ENCODE results near the gene SESN1. TPM values are rescaled to one million over a fixed set of nuclear protein-coding genes. Genes with fewer than 3 reads are reported as not detected.

The SESN1 gene
- total RNA-seq, 1 donor from 2014 or later, result 68.4 TPM

DNA sequence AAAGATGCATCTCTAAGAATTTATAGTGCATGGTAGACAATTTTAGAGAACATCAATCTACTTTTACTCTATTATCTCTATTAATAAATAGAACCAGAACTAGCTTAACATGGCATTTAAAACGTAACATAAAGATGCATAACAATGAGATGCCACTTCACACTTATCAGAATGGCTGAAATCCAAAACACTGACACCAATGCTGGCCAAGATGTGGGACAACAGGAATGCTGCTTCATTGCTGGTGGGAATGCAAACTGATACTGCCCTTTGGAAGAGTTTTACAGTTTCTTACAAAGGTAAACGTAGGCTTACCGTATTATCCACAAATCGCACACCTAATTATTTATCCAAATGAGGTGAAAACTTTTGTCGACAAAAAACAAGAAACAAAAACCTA is 95.2 kb downstream of the SESN1 start:
- H3K9ac ChIP-seq (ENCODE audit: low read depth in 1 of 3, low read length in 3 of 3), result no peak overlapping the region
- no peaks in the 10 kb centered on the region for H3K9me3 ChIP-seq (ENCODE audit: control insufficient read depth in 3 of 3, low read length in 3 of 3)
- peaks cover 27 to 48% (median 33%) of the 10 kb centered on the region in 3 donors for H3K4me1 ChIP-seq (ENCODE audit: control insufficient read depth in 3 of 3, insufficient read depth in 3 of 3, low read length in 3 of 3)
- peaks cover 0 to 27% (median 20%) of the 10 kb centered on the region in 3 donors for H3K36me3 ChIP-seq (ENCODE audit: control insufficient read depth in 3 of 3, insufficient read depth in 3 of 3, low read length in 3 of 3)
- no peaks in the 10 kb centered on the region for H3K27me3 ChIP-seq (ENCODE audit: control insufficient read depth in 3 of 3, insufficient read depth in 3 of 3, low read length in 3 of 3)
- no peak overlapping the region for H3K4me3 ChIP-seq (ENCODE audit: low read length in 3 of 3)
- no peak overlapping the region for H3K27ac ChIP-seq (ENCODE audit: low read depth, low read length)

DNA sequence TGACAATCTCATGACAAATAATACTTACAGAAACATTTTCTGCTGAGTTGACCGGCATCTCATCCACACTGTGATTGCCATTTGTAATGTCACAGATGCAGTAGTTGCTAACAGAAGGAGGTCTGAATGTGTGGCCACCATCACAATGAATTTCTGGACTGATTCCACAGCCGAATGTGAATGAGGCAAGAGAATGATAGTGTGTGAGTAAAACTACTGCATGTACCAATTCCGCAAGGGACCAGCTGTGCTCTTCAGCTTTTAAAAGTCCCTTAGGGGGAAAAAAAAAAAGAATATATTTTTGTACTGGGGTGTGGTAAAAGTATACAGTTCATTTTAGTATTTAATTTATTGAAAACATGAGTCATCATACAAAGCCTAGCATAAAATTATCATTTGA is 96.2 kb downstream of the SESN1 start:
- Histone ChIP-seq H3K9ac (ENCODE audit: low read depth in 1 of 3, low read length in 3 of 3) (no peak overlapping the region), H3K9me3 (ENCODE audit: control insufficient read depth in 3 of 3, low read length in 3 of 3) (no peaks in the 10 kb centered on the region), H3K36me3 (ENCODE audit: control insufficient read depth in 3 of 3, insufficient read depth in 3 of 3, low read length in 3 of 3) (peaks cover 0 to 31% (median 25%) of the 10 kb centered on the region in 3 donors), H3K27ac (ENCODE audit: low read depth, low read length) (no peak overlapping the region), H3K4me3 (ENCODE audit: low read length in 3 of 3) (no peak overlapping the region), H3K27me3 (ENCODE audit: control insufficient read depth in 3 of 3, insufficient read depth in 3 of 3, low read length in 3 of 3) (no peaks in the 10 kb centered on the region), H3K4me1 (ENCODE audit: control insufficient read depth in 3 of 3, insufficient read depth in 3 of 3, low read length in 3 of 3) (peaks cover 25 to 42% (median 33%) of the 10 kb centered on the region in 3 donors)

DNA sequence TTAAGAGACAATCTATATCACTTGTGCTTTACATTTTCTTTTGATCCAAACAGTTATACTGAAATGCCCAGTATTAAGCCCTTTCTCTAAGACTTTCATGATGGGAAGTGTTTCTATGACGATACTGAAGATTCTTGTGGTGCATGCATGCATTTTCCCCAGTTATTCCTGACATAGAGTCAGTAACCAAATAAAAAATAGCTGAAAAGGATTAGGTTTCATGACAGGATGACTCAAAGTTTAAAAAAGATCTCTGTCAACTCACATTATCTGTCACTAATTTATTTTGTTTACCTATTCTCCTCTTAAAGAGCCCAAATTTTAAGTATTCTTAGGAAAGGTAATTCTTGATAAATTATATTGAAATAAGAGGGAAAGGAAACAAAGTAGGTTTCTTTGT is 98.4 kb downstream of the SESN1 start:
- peak overlapping the region; percentile 24 for H3K27ac ChIP-seq (ENCODE audit: low read depth, low read length)
- H3K4me3 ChIP-seq (ENCODE audit: low read length in 3 of 3), result no peak overlapping the region
- peaks cover 9 to 32% (median 19%) of the 10 kb centered on the region in 3 donors for H3K4me1 ChIP-seq (ENCODE audit: control insufficient read depth in 3 of 3, insufficient read depth in 3 of 3, low read length in 3 of 3)
- peaks cover 1 to 46% (median 46%) of the 10 kb centered on the region in 3 donors for H3K36me3 ChIP-seq (ENCODE audit: control insufficient read depth in 3 of 3, insufficient read depth in 3 of 3, low read length in 3 of 3)
- no peaks in the 10 kb centered on the region for H3K27me3 ChIP-seq (ENCODE audit: control insufficient read depth in 3 of 3, insufficient read depth in 3 of 3, low read length in 3 of 3)
- no peak overlapping the region for H3K9ac ChIP-seq (ENCODE audit: low read depth in 1 of 3, low read length in 3 of 3)
- H3K9me3 ChIP-seq (ENCODE audit: control insufficient read depth in 3 of 3, low read length in 3 of 3), result no peaks in the 10 kb centered on the region

DNA sequence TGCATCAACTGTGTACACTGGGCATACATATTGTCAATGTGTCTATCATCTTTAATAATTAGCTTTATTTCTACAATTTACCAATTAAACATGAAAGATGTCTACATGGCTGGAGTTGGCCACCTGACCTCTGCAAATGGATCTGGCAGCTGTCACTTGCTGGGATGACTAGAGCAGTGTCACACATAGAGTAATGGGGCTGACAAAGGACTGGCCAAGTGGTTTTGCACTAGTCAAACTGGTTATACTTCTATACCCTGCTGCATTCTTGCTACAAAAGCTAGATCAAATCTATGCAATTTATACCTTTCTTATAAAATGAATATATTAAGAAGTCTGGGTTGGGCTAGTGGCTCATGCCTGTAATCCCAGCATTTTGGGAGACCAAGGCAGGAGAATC is 99.3 kb downstream of the SESN1 start:
- H3K9ac ChIP-seq (ENCODE audit: low read depth in 1 of 3, low read length in 3 of 3), result no peak overlapping the region
- peaks cover 8 to 29% (median 15%) of the 10 kb centered on the region in 3 donors for H3K4me1 ChIP-seq (ENCODE audit: control insufficient read depth in 3 of 3, insufficient read depth in 3 of 3, low read length in 3 of 3)
- H3K27ac ChIP-seq (ENCODE audit: low read depth, low read length), result peak overlapping the region; percentile 24
- H3K36me3 ChIP-seq (ENCODE audit: control insufficient read depth in 3 of 3, insufficient read depth in 3 of 3, low read length in 3 of 3), result peaks cover 9 to 53% (median 50%) of the 10 kb centered on the region in 3 donors
- H3K9me3 ChIP-seq (ENCODE audit: control insufficient read depth in 3 of 3, low read length in 3 of 3), result no peaks in the 10 kb centered on the region
- H3K27me3 ChIP-seq (ENCODE audit: control insufficient read depth in 3 of 3, insufficient read depth in 3 of 3, low read length in 3 of 3), result no peaks in the 10 kb centered on the region
- no peak overlapping the region for H3K4me3 ChIP-seq (ENCODE audit: low read length in 3 of 3)

DNA sequence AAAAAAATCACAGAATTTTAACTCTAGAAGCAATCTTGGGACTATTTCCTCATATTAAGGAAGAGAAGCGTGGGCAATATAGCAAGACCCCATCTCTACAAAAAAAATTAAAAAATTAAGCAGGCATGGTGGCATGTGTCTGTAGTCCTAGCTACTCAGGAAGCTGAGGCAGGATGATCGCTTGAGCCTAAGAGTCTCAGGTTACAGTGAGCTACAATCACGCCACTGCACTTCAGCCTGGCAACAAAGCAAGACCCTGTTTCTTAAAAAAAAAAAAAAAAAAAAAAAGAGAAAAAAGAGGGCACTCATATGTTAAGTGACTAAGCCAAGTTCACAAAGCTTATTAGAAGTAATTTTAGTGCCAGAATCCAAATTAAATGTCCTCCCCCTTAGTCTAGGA is 100.8 kb downstream of the SESN1 start:
- H3K27me3 ChIP-seq (ENCODE audit: control insufficient read depth in 3 of 3, insufficient read depth in 3 of 3, low read length in 3 of 3), result no peaks in the 10 kb centered on the region
- H3K4me1 ChIP-seq (ENCODE audit: control insufficient read depth in 3 of 3, insufficient read depth in 3 of 3, low read length in 3 of 3), result peaks cover 8 to 20% (median 12%) of the 10 kb centered on the region in 3 donors
- H3K9ac ChIP-seq (ENCODE audit: low read depth in 1 of 3, low read length in 3 of 3), result no peak overlapping the region
- H3K36me3 ChIP-seq (ENCODE audit: control insufficient read depth in 3 of 3, insufficient read depth in 3 of 3, low read length in 3 of 3), result peaks cover 18 to 53% (median 51%) of the 10 kb centered on the region in 3 donors
- H3K9me3 ChIP-seq (ENCODE audit: control insufficient read depth in 3 of 3, low read length in 3 of 3), result no peaks in the 10 kb centered on the region
- H3K4me3 ChIP-seq (ENCODE audit: low read length in 3 of 3), result no peak overlapping the region
- no peak overlapping the region for H3K27ac ChIP-seq (ENCODE audit: low read depth, low read length)

DNA sequence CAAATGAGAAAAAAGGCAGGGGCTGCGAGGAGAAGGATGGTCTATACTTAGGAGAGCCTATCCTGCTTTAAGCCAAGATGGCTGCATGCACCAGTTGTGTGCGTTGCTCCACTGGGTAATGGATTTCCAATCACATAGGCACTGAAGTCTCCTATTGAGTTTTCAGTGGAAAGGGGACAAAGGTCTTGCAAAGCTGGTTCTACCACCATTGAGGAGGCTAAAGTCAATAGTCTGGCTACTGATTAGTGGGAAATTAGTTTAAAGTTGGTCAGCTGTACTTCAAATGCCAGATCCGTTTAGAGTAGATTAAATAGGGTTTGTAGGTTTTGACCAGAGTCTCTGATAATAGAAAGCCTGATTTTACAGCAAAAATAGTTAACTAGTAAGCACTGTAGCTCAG is 104.9 kb downstream of the SESN1 start:
- Histone ChIP-seq H3K4me1 (ENCODE audit: control insufficient read depth in 3 of 3, insufficient read depth in 3 of 3, low read length in 3 of 3) (no peaks in the 10 kb centered on the region), H3K36me3 (ENCODE audit: control insufficient read depth in 3 of 3, insufficient read depth in 3 of 3, low read length in 3 of 3) (peaks cover 28 to 70% (median 70%) of the 10 kb centered on the region in 3 donors), H3K4me3 (ENCODE audit: low read length in 3 of 3) (no peak overlapping the region), H3K9me3 (ENCODE audit: control insufficient read depth in 3 of 3, low read length in 3 of 3) (no peaks in the 10 kb centered on the region), H3K9ac (ENCODE audit: low read depth in 1 of 3, low read length in 3 of 3) (no peak overlapping the region), H3K27ac (ENCODE audit: low read depth, low read length) (no peak overlapping the region), H3K27me3 (ENCODE audit: control insufficient read depth in 3 of 3, insufficient read depth in 3 of 3, low read length in 3 of 3) (no peaks in the 10 kb centered on the region)

DNA sequence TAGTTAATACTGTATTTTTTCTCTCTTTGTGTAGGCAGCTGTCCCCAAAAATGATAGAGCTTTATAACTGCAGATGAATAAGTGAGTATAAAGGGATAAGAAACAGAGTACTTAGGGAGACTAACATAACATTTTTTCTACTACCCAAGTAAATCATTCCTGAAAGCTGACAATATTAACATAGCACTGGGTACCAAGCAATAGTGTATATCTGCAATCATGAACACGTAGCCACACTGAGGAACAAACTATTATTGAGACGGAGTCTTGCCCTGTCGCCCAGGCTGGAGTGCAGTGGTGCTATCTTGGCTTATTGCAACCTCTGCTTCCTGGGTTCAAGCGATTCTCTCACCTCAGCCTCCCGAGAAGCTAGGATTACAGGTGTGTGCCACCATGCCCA is 105.9 kb downstream of the SESN1 start:
- Histone ChIP-seq H3K9ac (ENCODE audit: low read depth in 1 of 3, low read length in 3 of 3) (no peak overlapping the region), H3K36me3 (ENCODE audit: control insufficient read depth in 3 of 3, insufficient read depth in 3 of 3, low read length in 3 of 3) (peaks cover 28 to 69% (median 68%) of the 10 kb centered on the region in 3 donors), H3K27ac (ENCODE audit: low read depth, low read length) (no peak overlapping the region), H3K4me1 (ENCODE audit: control insufficient read depth in 3 of 3, insufficient read depth in 3 of 3, low read length in 3 of 3) (no peaks in the 10 kb centered on the region), H3K9me3 (ENCODE audit: control insufficient read depth in 3 of 3, low read length in 3 of 3) (no peaks in the 10 kb centered on the region), H3K27me3 (ENCODE audit: control insufficient read depth in 3 of 3, insufficient read depth in 3 of 3, low read length in 3 of 3) (no peaks in the 10 kb centered on the region), H3K4me3 (ENCODE audit: low read length in 3 of 3) (no peak overlapping the region)

DNA sequence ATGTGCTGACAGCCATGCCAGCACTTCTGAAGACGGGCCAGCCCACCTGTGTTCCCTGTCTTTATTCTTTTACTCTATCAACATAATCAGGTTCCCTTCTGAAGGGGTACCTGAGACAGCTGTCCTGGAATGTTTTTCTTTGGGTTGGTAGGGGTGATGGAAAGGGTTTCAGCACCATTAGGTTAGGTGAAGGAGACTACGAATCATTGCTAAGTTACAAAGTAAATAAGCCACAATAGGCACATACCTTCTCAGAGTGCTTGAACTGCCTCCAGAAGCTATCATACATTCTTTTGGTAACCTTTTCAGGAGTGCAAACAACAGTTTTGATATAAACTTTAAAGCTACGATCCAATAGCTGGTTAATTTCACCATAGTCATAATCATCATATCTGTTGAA is 106.3 kb downstream of the SESN1 start:
- Histone ChIP-seq H3K4me3 (ENCODE audit: low read length in 3 of 3) (no peak overlapping the region), H3K9ac (ENCODE audit: low read depth in 1 of 3, low read length in 3 of 3) (no peak overlapping the region), H3K27me3 (ENCODE audit: control insufficient read depth in 3 of 3, insufficient read depth in 3 of 3, low read length in 3 of 3) (no peaks in the 10 kb centered on the region), H3K27ac (ENCODE audit: low read depth, low read length) (no peak overlapping the region), H3K9me3 (ENCODE audit: control insufficient read depth in 3 of 3, low read length in 3 of 3) (no peaks in the 10 kb centered on the region), H3K36me3 (ENCODE audit: control insufficient read depth in 3 of 3, insufficient read depth in 3 of 3, low read length in 3 of 3) (peaks cover 28 to 64% (median 63%) of the 10 kb centered on the region in 3 donors), H3K4me1 (ENCODE audit: control insufficient read depth in 3 of 3, insufficient read depth in 3 of 3, low read length in 3 of 3) (no peaks in the 10 kb centered on the region)

DNA sequence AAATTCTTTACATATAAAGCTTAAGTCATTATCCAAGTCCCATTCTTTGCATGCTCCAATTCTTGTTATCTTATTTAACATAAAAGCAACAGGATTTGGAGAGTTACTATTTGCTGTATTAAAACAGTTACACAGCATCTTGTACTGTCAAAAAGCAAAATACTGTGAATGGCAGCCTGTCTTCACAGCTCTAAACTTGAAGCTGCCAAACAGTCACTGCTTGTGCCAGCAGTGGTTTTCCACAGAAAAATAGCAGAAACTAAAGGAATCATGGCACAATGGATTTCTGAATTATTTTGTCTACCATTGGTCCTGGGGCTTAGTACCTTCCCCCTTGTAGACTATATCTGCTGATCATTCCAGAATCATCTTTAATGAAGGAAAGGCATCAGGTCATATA is 107.5 kb downstream of the SESN1 start:
- Histone ChIP-seq H3K9ac (ENCODE audit: low read depth in 1 of 3, low read length in 3 of 3) (no peak overlapping the region), H3K9me3 (ENCODE audit: control insufficient read depth in 3 of 3, low read length in 3 of 3) (no peaks in the 10 kb centered on the region), H3K4me1 (ENCODE audit: control insufficient read depth in 3 of 3, insufficient read depth in 3 of 3, low read length in 3 of 3) (no peaks in the 10 kb centered on the region), H3K4me3 (ENCODE audit: low read length in 3 of 3) (no peak overlapping the region), H3K27me3 (ENCODE audit: control insufficient read depth in 3 of 3, insufficient read depth in 3 of 3, low read length in 3 of 3) (no peaks in the 10 kb centered on the region), H3K36me3 (ENCODE audit: control insufficient read depth in 3 of 3, insufficient read depth in 3 of 3, low read length in 3 of 3) (peaks cover 28 to 58% (median 53%) of the 10 kb centered on the region in 3 donors), H3K27ac (ENCODE audit: low read depth, low read length) (no peak overlapping the region)

DNA sequence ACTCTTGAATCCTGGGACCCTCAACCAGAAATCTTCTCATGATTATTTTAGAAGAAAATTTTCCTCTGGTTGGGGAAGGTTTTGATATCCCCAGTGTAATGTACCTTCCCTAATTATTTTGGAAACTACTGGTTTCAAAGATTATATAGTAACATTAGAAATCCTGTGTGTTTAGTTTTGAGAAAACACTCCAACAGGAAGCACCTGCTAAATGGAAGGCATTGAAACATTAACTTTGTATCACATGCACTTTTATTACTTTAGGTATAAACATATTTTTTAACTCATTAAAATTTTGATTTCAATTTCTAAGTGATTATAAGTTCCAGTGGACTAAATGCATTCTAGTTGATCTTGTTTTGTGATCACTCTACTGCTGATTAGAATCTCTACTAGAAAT is 109.3 kb downstream of the SESN1 start:
- Histone ChIP-seq H3K4me1 (ENCODE audit: control insufficient read depth in 3 of 3, insufficient read depth in 3 of 3, low read length in 3 of 3) (no peaks in the 10 kb centered on the region), H3K9me3 (ENCODE audit: control insufficient read depth in 3 of 3, low read length in 3 of 3) (no peaks in the 10 kb centered on the region), H3K27me3 (ENCODE audit: control insufficient read depth in 3 of 3, insufficient read depth in 3 of 3, low read length in 3 of 3) (no peaks in the 10 kb centered on the region), H3K9ac (ENCODE audit: low read depth in 1 of 3, low read length in 3 of 3) (no peak overlapping the region), H3K36me3 (ENCODE audit: control insufficient read depth in 3 of 3, insufficient read depth in 3 of 3, low read length in 3 of 3) (peaks cover 19 to 40% (median 34%) of the 10 kb centered on the region in 3 donors), H3K27ac (ENCODE audit: low read depth, low read length) (no peak overlapping the region), H3K4me3 (ENCODE audit: low read length in 3 of 3) (no peak overlapping the region)

Measured in skeletal muscle tissue (tissue), 4 donors.